HCT116 (cell line): ENCODE results near the gene SERPINH1. TPM values are rescaled to one million over a fixed set of nuclear protein-coding genes. Genes with fewer than 3 reads are reported as not detected.

Experiments
- ATAC-seq: fragments of 200-7000 bp; cut with Tn5 transposase; 2 replicates; pipeline ENCODE4 v1.9.1; 2020; ENCODE audit warnings: mild to moderate bottlenecking, moderate library complexity
- BruUV-seq: library from RNA; stranded (reverse); fragments of 400-500 nt; replicated peaks from 2 replicates; lab custom pipeline; 2021; lab: Mats Ljungman, UMichigan
- CTCF ChIA-PET: fragments of 300-600 bp; sonication (Branson Sonifier 250); formaldehyde crosslinking; loops from one replicate; lab custom pipeline; 2021; ENCODE audit warnings: antibody characterized with exemption; lab: Charles Lee
- POLR2A ChIA-PET: fragments of 300-600, 350-600 bp; sonication (Branson Sonifier 250); formaldehyde crosslinking; loops from one replicate; lab custom pipeline; 2021; ENCODE audit warnings: antibody characterized with exemption; lab: Charles Lee
- RAD21 ChIA-PET, 2 experiments: fragments of 300-600 bp; sonication (Branson Sonifier 250); formaldehyde crosslinking; loops; one replicate each; lab custom pipeline; 2023; ENCODE audit warnings: low total read pairs in 2 of 2; ENCODE audit not compliant: uncharacterized antibody in 2 of 2, unreplicated experiment in 2 of 2, low non-redundant PET in 1 of 2; lab: Charles Lee
- DNase-seq: peaks from one replicate; pipeline ENCODE4 v3.0.0-alpha.2; 2010; ENCODE audit warnings: low read depth, low spot score
- H2AFZ ChIP-seq: fragments of 200-600 bp; shearing (Covaris generic), sonication (generic); 2 replicates; pipeline ENCODE4 v1.6.1; 2017; ENCODE audit warnings: low read depth, mixed run types, mixed read lengths, antibody characterized with exemption, low read length; ENCODE audit not compliant: poor library complexity, severe bottlenecking
- H3K27ac ChIP-seq: 2 replicates; pipeline ENCODE4 v1.5.1; 2012; ENCODE audit warnings: low read depth, low read length
- H3K27me3 ChIP-seq: fragments of 200-600 bp; sonication (generic); 2 replicates; pipeline ENCODE4 v1.6.1; 2016; ENCODE audit warnings: mixed run types, low read length, mixed read lengths; ENCODE audit not compliant: insufficient read depth
- H3K36me3 ChIP-seq, 2 experiments: fragments of 200-500 bp in 1 of 2; fragments of 200-600 bp in 1 of 2; sonication (Bioruptor generic) in 1 of 2; sonication (generic) in 1 of 2; 2 replicates each; pipeline versions ENCODE4 v1.5.1 to v1.6.1; 2014 to 2016; ENCODE audit warnings: low read length in 2 of 2, inconsistent platforms in 1 of 2, mixed read lengths in 1 of 2, mixed run types in 1 of 2; ENCODE audit not compliant: insufficient read depth in 2 of 2, control insufficient read depth in 1 of 2
- H3K4me1 ChIP-seq, 2 experiments: fragments of 200-600 bp in 1 of 2; sonication (generic) in 1 of 2; 2 replicates each; pipeline versions ENCODE4 v1.5.1 to v1.6.1; 2012 to 2017; ENCODE audit warnings: low read length in 2 of 2, inconsistent platforms in 1 of 2, mild to moderate bottlenecking in 1 of 2, mixed read lengths in 1 of 2, mixed run types in 1 of 2, moderate library complexity in 1 of 2; ENCODE audit not compliant: insufficient read depth in 2 of 2, control insufficient read depth in 1 of 2
- H3K4me2 ChIP-seq: fragments of 200-600 bp; sonication (generic); 2 replicates; pipeline ENCODE4 v1.6.1; 2017; ENCODE audit warnings: mixed run types, low read length, mixed read lengths
- H3K4me3 ChIP-seq, 2 experiments: fragments of 200-600 bp in 1 of 2; sonication (generic) in 1 of 2; replicated peaks in 1 of 2; 2 replicates each; pipeline ENCODE4 v1.5.1; 2011 to 2016; ENCODE audit warnings: low read length in 2 of 2, control low read depth in 1 of 2, low read depth in 1 of 2, mild to moderate bottlenecking in 1 of 2, mixed read lengths in 1 of 2, mixed run types in 1 of 2
- H3K79me2 ChIP-seq: fragments of 200-600 bp; sonication (generic); 2 replicates; pipeline ENCODE4 v1.6.1; 2017; ENCODE audit warnings: mild to moderate bottlenecking, mixed run types, low read length, moderate library complexity, mixed read lengths; ENCODE audit not compliant: insufficient read depth
- H3K9ac ChIP-seq: fragments of 200-600 bp; sonication (generic); 2 replicates; pipeline ENCODE4 v1.6.1; 2016; ENCODE audit warnings: low read length, mixed read lengths
- H3K9me2 ChIP-seq: fragments of 200-600 bp; sonication (generic), shearing (Covaris generic); 2 replicates; pipeline ENCODE4 v1.6.1; 2017; ENCODE audit warnings: mixed run types, mild to moderate bottlenecking, moderate library complexity; ENCODE audit not compliant: insufficient read depth
- H3K9me3 ChIP-seq, 2 experiments: fragments of 200-500 bp in 1 of 2; fragments of 200-600 bp in 1 of 2; sonication (Bioruptor generic) in 1 of 2; sonication (generic) in 1 of 2; 2 replicates each; pipeline ENCODE4 v1.6.1; 2014 to 2017; ENCODE audit warnings: low read length in 2 of 2, mixed read lengths in 2 of 2, inconsistent platforms in 1 of 2, low read depth in 1 of 2, mild to moderate bottlenecking in 1 of 2, mixed run types in 1 of 2, moderate library complexity in 1 of 2; ENCODE audit not compliant: control insufficient read depth in 1 of 2, insufficient read depth in 1 of 2
- H4K20me1 ChIP-seq: fragments of 200-600 bp; sonication (generic), shearing (Covaris generic); 2 replicates; pipeline ENCODE4 v1.6.1; 2017; ENCODE audit warnings: mixed run types, mild to moderate bottlenecking, moderate library complexity; ENCODE audit not compliant: insufficient read depth
- ATF3 ChIP-seq: IDR thresholded peaks from 2 replicates; pipeline ENCODE4 v1.6.1; 2012
- EGR1 ChIP-seq: IDR thresholded peaks from 2 replicates; pipeline ENCODE4 v1.6.1; 2012; ENCODE audit warnings: low read depth
- ELF1 ChIP-seq: IDR thresholded peaks from 2 replicates; pipeline ENCODE4 v1.6.1; 2012; ENCODE audit warnings: low read depth, borderline replicate concordance
- EZH2 ChIP-seq: fragments of 200-600 bp; sonication (generic); IDR thresholded peaks from 2 replicates; pipeline ENCODE4 v1.6.1; 2017; ENCODE audit warnings: antibody characterized with exemption, mixed run types
- EZH2phosphoT487 ChIP-seq: fragments of 200-600 bp; IDR thresholded peaks from 2 replicates; pipeline ENCODE4 v1.6.1; 2018; ENCODE audit warnings: antibody characterized with exemption, borderline replicate concordance
- FOSL1 ChIP-seq: IDR thresholded peaks from 2 replicates; pipeline ENCODE4 v1.6.1; 2012; ENCODE audit warnings: low read depth
- JUND ChIP-seq: IDR thresholded peaks from 2 replicates; pipeline ENCODE4 v1.6.1; 2012
- POLR2A ChIP-seq: IDR thresholded peaks from 2 replicates; pipeline ENCODE4 v1.7.0; 2011; ENCODE audit warnings: borderline replicate concordance; ENCODE audit not compliant: insufficient read depth, insufficient read length; ENCODE audit errors: extremely low read depth
- POLR2AphosphoS5 ChIP-seq: IDR thresholded peaks from 2 replicates; pipeline ENCODE4 v1.6.1; 2011; ENCODE audit warnings: mild to moderate bottlenecking, low read depth, low read length, moderate library complexity
- RAD21 ChIP-seq: IDR thresholded peaks from 2 replicates; pipeline ENCODE4 v1.6.1; 2012; ENCODE audit warnings: low read depth, mild to moderate bottlenecking
- SIN3A ChIP-seq: IDR thresholded peaks from 2 replicates; pipeline ENCODE4 v1.6.1; 2012; ENCODE audit warnings: low read depth
- SP1 ChIP-seq: IDR thresholded peaks from 2 replicates; pipeline ENCODE4 v1.6.1; 2012; ENCODE audit warnings: low read depth
- TCF7L2 ChIP-seq: IDR thresholded peaks from 2 replicates; pipeline ENCODE4 v1.7.0; 2011; ENCODE audit warnings: borderline replicate concordance, inconsistent platforms; ENCODE audit not compliant: insufficient read depth, insufficient read length; ENCODE audit errors: extremely low read depth
- YY1 ChIP-seq: IDR thresholded peaks from 2 replicates; pipeline ENCODE4 v1.6.1; 2011; ENCODE audit warnings: low read length, low read depth, moderate library complexity, mild to moderate bottlenecking; ENCODE audit not compliant: insufficient replicate concordance; ENCODE audit errors: extremely low read depth
- ZBTB33 ChIP-seq: IDR thresholded peaks from 2 replicates; pipeline ENCODE4 v1.6.1; 2011; ENCODE audit warnings: mild to moderate bottlenecking, low read length, moderate library complexity; ENCODE audit not compliant: insufficient replicate concordance; ENCODE audit errors: extremely low read depth
- ZFX ChIP-seq: fragments of 450-650 bp; IDR thresholded peaks from 2 replicates; pipeline ENCODE4 v1.6.1; 2017
- ZNF274 ChIP-seq: fragments of 200-500 bp; sonication (Bioruptor generic); IDR thresholded peaks from 2 replicates; pipeline ENCODE4 v1.6.1; 2014; ENCODE audit warnings: mild to moderate bottlenecking, low read depth, low read length, inconsistent platforms
- intact Hi-C: fragments of 100-400 bp; cut with micrococcal nuclease; formaldehyde crosslinking; loops from 2 replicates; pipeline ENCODE4 v1.10.0; 2022
- total RNA-seq: library from RNA; stranded (reverse); gene quantifications from one replicate; pipeline ENCODE4 v1.2.1, GENCODE V29; 2021; ENCODE audit not compliant: unreplicated experiment

The SERPINH1 gene
- total RNA-seq, 1 experiment from 2014 or later: 84.9 TPM

- no peak for DNase-seq
- Histone ChIP-seq H3K9ac (no peak overlapping the region), H3K27ac (no peak overlapping the region), H3K9me3 (no peaks in the 10 kb centered on the region), H3K9me2 (no peaks in the 10 kb centered on the region), H3K4me2 (no peak overlapping the region), H3K4me1 (no peaks in the 10 kb centered on the region), H3K36me3 (no peaks in the 10 kb centered on the region), H3K27me3 (peaks cover 6% of the 10 kb centered on the region; the same call in 1 of the 2 replicates), H3K79me2 (no peaks in the 10 kb centered on the region), H3K4me3 (no peak overlapping the region), H4K20me1 (no peaks in the 10 kb centered on the region), H2AFZ (no peak overlapping the region)
- TF ChIP-seq SIN3A (no peak), EZH2 (no peak), RAD21 (no peak), ZNF274 (no peak), POLR2A (no peak), TCF7L2 (no peak), POLR2AphosphoS5 (no peak), EZH2phosphoT487 (no peak), ZFX (no peak), YY1 (no peak), SP1 (no peak)
- POLR2A ChIA-PET: no interaction called here
- intact Hi-C loops: no loop called here
- RAD21 ChIA-PET: no interaction called here
- CTCF ChIA-PET: no interaction called here
- no peak for ATAC-seq
- BruUV-seq: no TSS peak
Measured at GRCh38 chr11:75594211-75594610, 32.2 kb downstream of the SERPINH1 start.

- no peak for ATAC-seq
- no peak overlapping the region for H3K9ac ChIP-seq
- POLR2A ChIA-PET: no interaction called here
- no peak for TF ChIP-seq SP1
- TF ChIP-seq EZH2phosphoT487: no peak
- no peak for TF ChIP-seq POLR2AphosphoS5
- no peak for TF ChIP-seq ZNF274
- no peak for TF ChIP-seq EZH2
- TF ChIP-seq FOSL1: no peak
- TF ChIP-seq ZFX: no peak
- no peak for TF ChIP-seq JUND
- TF ChIP-seq ZBTB33: no peak
- TF ChIP-seq RAD21: no peak
- TF ChIP-seq EGR1: no peak
- no peak for TF ChIP-seq ELF1
- TF ChIP-seq YY1: no peak
- no peak for TF ChIP-seq SIN3A
- TF ChIP-seq ATF3: no peak
- H4K20me1 ChIP-seq: no peaks in the 10 kb centered on the region
- H2AFZ ChIP-seq: no peak overlapping the region
- RAD21 ChIA-PET: no interaction called here
- no peaks in the 10 kb centered on the region for H3K4me1 ChIP-seq
- no peak overlapping the region for H3K27ac ChIP-seq
- H3K9me2 ChIP-seq: no peaks in the 10 kb centered on the region
- H3K27me3 ChIP-seq: peaks cover 6% of the 10 kb centered on the region; the same call in 1 of the 2 replicates
- no peaks in the 10 kb centered on the region for H3K79me2 ChIP-seq
- CTCF ChIA-PET: no interaction called here
- H3K4me2 ChIP-seq: no peak overlapping the region
- no peak overlapping the region for H3K4me3 ChIP-seq
- H3K36me3 ChIP-seq: no peaks in the 10 kb centered on the region
- no peaks in the 10 kb centered on the region for H3K9me3 ChIP-seq
- no peak for DNase-seq
- no TSS peak for BruUV-seq
- intact Hi-C loops: loop anchor here (5.0 kb wide), 1 partner anchor 722 kb away; no protein-coding TSS in a partner anchor
Measured at GRCh38 chr11:75595429-75595828, 33.4 kb downstream of the SERPINH1 start.
